ENCODE results near the gene OR52J3. TPM values are rescaled to one million over a fixed set of nuclear protein-coding genes. Genes with fewer than 3 reads are reported as not detected.

Gene OR52J3
- total RNA-seq, 1 donor from 2014 or later: not detected

DNA sequence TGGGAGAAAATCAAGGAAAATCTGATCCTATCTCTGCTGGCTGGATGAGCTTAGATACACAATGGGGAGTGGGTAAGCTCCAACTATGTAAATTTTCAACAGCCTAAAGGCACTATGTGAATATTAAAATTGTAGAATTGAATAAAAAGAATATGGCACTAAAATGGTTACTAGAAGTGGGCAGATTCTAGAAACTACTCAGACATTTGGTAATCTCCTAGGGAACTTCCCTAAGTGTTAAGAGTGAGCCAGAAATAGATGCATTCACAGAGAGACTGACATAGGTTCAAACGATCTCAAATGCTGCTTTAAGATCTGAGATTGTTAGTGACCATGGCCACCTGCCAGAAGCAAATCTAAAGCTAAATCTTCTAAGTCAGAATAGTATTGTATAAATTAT lies 18.7 kb downstream of the OR52J3 start:
- Histone ChIP-seq H3K9me3 (ENCODE audit: low read depth) (no peaks in the 10 kb centered on the region), H3K4me3 (no peak overlapping the region), H2AFZ (replicated peaks) (no peak overlapping the region), H3K27ac (no peak overlapping the region), H3F3A (ENCODE audit: low read depth) (no peaks in the 10 kb centered on the region), H3K4me2 (no peak overlapping the region), H3K4me1 (no peaks in the 10 kb centered on the region), H3K79me2 (ENCODE audit: low read depth) (no peaks in the 10 kb centered on the region), H3K27me3 (no peaks in the 10 kb centered on the region), H4K20me1 (ENCODE audit: low read depth) (no peaks in the 10 kb centered on the region), H3K36me3 (no peaks in the 10 kb centered on the region), H3K9ac (no peak overlapping the region)
- Mint-ChIP-seq H3K4me3 (no peak overlapping the region), H3K4me1 (no peaks in the 10 kb centered on the region), H3K9me3 (no peaks in the 10 kb centered on the region), H3K27me3 (ENCODE audit: insufficient read depth, low read depth) (no peaks in the 10 kb centered on the region), H3K36me3 (no peaks in the 10 kb centered on the region), H3K27ac (no peak overlapping the region)
- no peak for DNase-seq (ENCODE audit: low spot score)
- TF ChIP-seq EZH2 (IDR thresholded peaks at IDR 0.05) (no peak), CTCF (IDR thresholded peaks at IDR 0.05) (no peak), EZH2phosphoT487 (IDR thresholded peaks at IDR 0.05) (no peak)

DNA sequence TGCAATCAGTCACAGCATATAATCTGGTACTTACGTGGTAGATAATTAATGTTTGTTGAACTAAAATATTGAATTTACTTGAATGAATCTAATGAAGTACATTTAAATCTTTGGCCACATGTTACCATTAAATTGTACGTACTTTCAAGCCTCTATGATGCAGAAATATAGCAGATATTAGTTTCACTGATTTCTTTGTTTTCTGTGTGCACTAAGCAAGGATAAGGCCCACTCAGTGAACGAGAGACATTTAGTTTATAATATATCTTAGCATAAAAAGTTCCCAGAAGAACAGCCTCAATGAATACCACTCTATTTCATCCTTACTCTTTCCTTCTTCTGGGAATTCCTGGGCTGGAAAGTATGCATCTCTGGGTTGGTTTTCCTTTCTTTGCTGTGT lies 22.9 kb downstream of the OR52J3 start, which contains the start of gene OR52E1:
OR52E1 (plus strand) TSS at position 301 of the 400 bp plus-strand sequence.
- Histone ChIP-seq H3K4me2 (no peak within 1 kb of the TSS), H4K20me1 (ENCODE audit: low read depth) (no peaks in the 10 kb centered on the region), H2AFZ (replicated peaks) (no peak within 1 kb of the TSS), H3K9ac (no peak within 1 kb of the TSS), H3K4me3 (no peak within 1 kb of the TSS), H3K27ac (no peak within 1 kb of the TSS), H3F3A (ENCODE audit: low read depth) (no peaks in the 10 kb centered on the region), H3K27me3 (no peaks in the 10 kb centered on the region), H3K36me3 (no peaks in the 10 kb centered on the region), H3K79me2 (ENCODE audit: low read depth) (no peaks in the 10 kb centered on the region), H3K9me3 (ENCODE audit: low read depth) (no peaks in the 10 kb centered on the region), H3K4me1 (no peaks in the 10 kb centered on the region)
- no peaks in the 10 kb centered on the region for H3K9me3 Mint-ChIP-seq
- H3K4me3 Mint-ChIP-seq: no peak within 1 kb of the TSS
- H3K27me3 Mint-ChIP-seq (ENCODE audit: insufficient read depth, low read depth): no peaks in the 10 kb centered on the region
- DNase-seq (ENCODE audit: low spot score): no peak
- no peak within 1 kb of the TSS for H3K27ac Mint-ChIP-seq
- no peaks in the 10 kb centered on the region for H3K36me3 Mint-ChIP-seq
- TF ChIP-seq EZH2phosphoT487 (IDR thresholded peaks at IDR 0.05) (no peak), EZH2 (IDR thresholded peaks at IDR 0.05) (no peak), CTCF (IDR thresholded peaks at IDR 0.05) (no peak)
- peaks cover 4% of the 10 kb centered on the region for H3K4me1 Mint-ChIP-seq

DNA sequence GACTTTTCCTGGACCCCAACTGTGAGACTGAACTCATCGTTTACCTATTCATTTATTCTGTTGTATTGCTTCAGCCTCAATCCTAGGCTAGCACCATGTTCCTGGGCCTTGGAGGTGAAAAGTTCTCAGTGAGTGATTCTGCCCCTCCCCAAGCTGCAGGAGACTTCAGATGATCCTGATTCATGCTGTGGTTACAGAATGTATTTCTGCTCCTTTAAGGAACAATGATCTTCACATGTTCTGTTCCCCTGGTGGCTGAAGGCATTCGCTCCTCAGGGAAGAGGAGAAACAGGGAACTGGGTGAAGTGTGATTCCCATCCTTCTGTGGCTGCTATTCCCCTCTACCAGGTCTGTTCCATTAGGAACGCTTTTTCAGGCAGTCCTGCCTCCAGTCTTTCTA lies 25.5 kb downstream of the OR52J3 start:
- Histone ChIP-seq H3K27me3 (no peaks in the 10 kb centered on the region), H4K20me1 (ENCODE audit: low read depth) (no peaks in the 10 kb centered on the region), H3K36me3 (no peaks in the 10 kb centered on the region), H3K27ac (no peak overlapping the region), H3K4me1 (no peaks in the 10 kb centered on the region), H3K9ac (no peak overlapping the region), H3K79me2 (ENCODE audit: low read depth) (no peaks in the 10 kb centered on the region), H3K4me3 (no peak overlapping the region), H3K9me3 (ENCODE audit: low read depth) (no peaks in the 10 kb centered on the region), H3F3A (ENCODE audit: low read depth) (no peaks in the 10 kb centered on the region), H2AFZ (replicated peaks) (no peak overlapping the region), H3K4me2 (no peak overlapping the region)
- H3K27ac Mint-ChIP-seq: no peak overlapping the region
- H3K27me3 Mint-ChIP-seq (ENCODE audit: insufficient read depth, low read depth): no peaks in the 10 kb centered on the region
- TF ChIP-seq EZH2 (IDR thresholded peaks at IDR 0.05): no peak
- no peak for TF ChIP-seq EZH2phosphoT487 (IDR thresholded peaks at IDR 0.05)
- TF ChIP-seq CTCF (IDR thresholded peaks at IDR 0.05): no peak
- no peaks in the 10 kb centered on the region for H3K36me3 Mint-ChIP-seq
- no peak overlapping the region for H3K4me3 Mint-ChIP-seq
- peaks cover 4% of the 10 kb centered on the region for H3K4me1 Mint-ChIP-seq
- no peak for DNase-seq (ENCODE audit: low spot score)
- no peaks in the 10 kb centered on the region for H3K9me3 Mint-ChIP-seq

Data from neural progenitor cell (in vitro differentiated cells).